Fibroblast of mammary gland (primary cell): ENCODE results near the gene FBXW8.

Experiments used
- DNase-seq: peaks from one replicate; pipeline ENCODE4 v3.0.0-alpha.2; 2010; ENCODE audit warnings: low read depth
- H3K4me3 ChIP-seq: 2 replicates; pipeline ENCODE4 v1.5.1; 2011; ENCODE audit warnings: low read depth, mild to moderate bottlenecking, low read length, moderate library complexity; ENCODE audit not compliant: control insufficient read depth
- CTCF ChIP-seq: conservative IDR thresholded peaks from 2 replicates; pipeline ENCODE4 v1.5.1; 2011; ENCODE audit warnings: low read depth, low read length, inconsistent platforms; ENCODE audit not compliant: control insufficient read depth, insufficient read depth

The FBXW8 gene

GRCh38 chr12:117018685-117019084, 107.9 kb downstream of the FBXW8 start:
- TF ChIP-seq CTCF, result no peak
- no peak overlapping the region for H3K4me3 ChIP-seq
- no peak for DNase-seq

- TF ChIP-seq CTCF, result no peak
- H3K4me3 ChIP-seq, result no peak overlapping the region
- no peak for DNase-seq
Observed at GRCh38 chr12:117019866-117020265, 109.1 kb downstream of the FBXW8 start.

- no peak overlapping the region for H3K4me3 ChIP-seq
- DNase-seq, result no peak
- no peak for TF ChIP-seq CTCF
Observed at GRCh38 chr12:117020536-117021220, 109.9 kb downstream of the FBXW8 start.

GRCh38 chr12:117022465-117022864, 111.7 kb downstream of the FBXW8 start:
- no peak for DNase-seq
- no peak for TF ChIP-seq CTCF
- no peak overlapping the region for H3K4me3 ChIP-seq

GRCh38 chr12:117023998-117024960, 113.5 kb downstream of the FBXW8 start:
- no peak overlapping the region for H3K4me3 ChIP-seq
- no peak for TF ChIP-seq CTCF
- no peak for DNase-seq

GRCh38 chr12:117024961-117025480, 114.3 kb downstream of the FBXW8 start:
- H3K4me3 ChIP-seq, result no peak overlapping the region
- no peak for DNase-seq
- TF ChIP-seq CTCF, result no peak
